ENCODE measurements around the gene PRKAR2B. TPM values are rescaled to one million over a fixed set of nuclear protein-coding genes. Genes with fewer than 3 reads are reported as not detected.

The PRKAR2B gene
- total RNA-seq, 2 donors from 2014 or later, result 10.6 to 44.2 TPM

- ATAC-seq (no peak), DNase-seq (no peak)
- intact Hi-C loops (cut with DNase I), result no loop called here
- WGBS, 2 donors, result 63 to 69% methylated on average over 2 of the region's 2 CpGs
- H3K4me3 ChIP-seq, result no peak overlapping the region
- no peaks in the 10 kb centered on the region for H3K36me3 ChIP-seq (replicated peaks in 1 of 2; ENCODE audit: insufficient read depth in 1 of 2, low read depth in 2 of 2)
- no peaks in the 10 kb centered on the region for H3K27me3 ChIP-seq
- TF ChIP-seq CTCF (IDR thresholded peaks at IDR 0.05), result no peak
- TF ChIP-seq POLR2A (IDR thresholded peaks at IDR 0.05), result no peak
- no peaks in the 10 kb centered on the region for H3K4me1 ChIP-seq
- H3K27ac ChIP-seq, result no peak overlapping the region
- no peaks in the 10 kb centered on the region for H3K9me3 ChIP-seq
These were observed 26.4 kb upstream of the PRKAR2B start for GRCh38 chr7:107017965-107018719.

GRCh38 chr7:107020400-107020799, 24.1 kb upstream of the PRKAR2B start:
- Histone ChIP-seq H3K4me1 (no peaks in the 10 kb centered on the region), H3K36me3 (replicated peaks in 1 of 2; ENCODE audit: insufficient read depth in 1 of 2, low read depth in 2 of 2) (no peaks in the 10 kb centered on the region), H3K9me3 (no peaks in the 10 kb centered on the region), H3K4me3 (no peak overlapping the region), H3K27me3 (no peaks in the 10 kb centered on the region), H3K27ac (no peak overlapping the region)
- intact Hi-C loops (cut with DNase I), result no loop called here
- no peak for DNase-seq
- no peak for TF ChIP-seq POLR2A (IDR thresholded peaks at IDR 0.05)
- TF ChIP-seq CTCF (IDR thresholded peaks at IDR 0.05), result no peak
- WGBS, 2 donors, result 73 to 79% methylated on average over 5 of the region's 5 CpGs
- no peak for ATAC-seq

GRCh38 chr7:107021600-107021999, 22.9 kb upstream of the PRKAR2B start:
- 81 to 87% methylated on average over 3 of the region's 3 CpGs for WGBS, 2 donors
- ATAC-seq (no peak), DNase-seq (no peak)
- Histone ChIP-seq H3K4me3 (no peak overlapping the region), H3K9me3 (no peaks in the 10 kb centered on the region), H3K27me3 (no peaks in the 10 kb centered on the region), H3K36me3 (replicated peaks in 1 of 2; ENCODE audit: insufficient read depth in 1 of 2, low read depth in 2 of 2) (no peaks in the 10 kb centered on the region), H3K27ac (no peak overlapping the region), H3K4me1 (no peaks in the 10 kb centered on the region)
- intact Hi-C loops (cut with DNase I), result no loop called here
- TF ChIP-seq POLR2A (IDR thresholded peaks at IDR 0.05), result no peak
- no peak for TF ChIP-seq CTCF (IDR thresholded peaks at IDR 0.05)

- no peak overlapping the region for H3K4me3 ChIP-seq
- no peak for TF ChIP-seq CTCF (IDR thresholded peaks at IDR 0.05)
- no peak for TF ChIP-seq POLR2A (IDR thresholded peaks at IDR 0.05)
- H3K27me3 ChIP-seq, result no peaks in the 10 kb centered on the region
- DNase-seq, result no peak
- no peaks in the 10 kb centered on the region for H3K9me3 ChIP-seq
- ATAC-seq, result no peak
- intact Hi-C loops (cut with DNase I), result no loop called here
- H3K4me1 ChIP-seq, result no peaks in the 10 kb centered on the region
- no peak overlapping the region for H3K27ac ChIP-seq
- no peaks in the 10 kb centered on the region for H3K36me3 ChIP-seq (replicated peaks in 1 of 2; ENCODE audit: insufficient read depth in 1 of 2, low read depth in 2 of 2)
These were observed 20.9 kb upstream of the PRKAR2B start for GRCh38 chr7:107023522-107024151.

GRCh38 chr7:107024906-107025305, 19.6 kb upstream of the PRKAR2B start:
- Histone ChIP-seq H3K4me1 (no peaks in the 10 kb centered on the region), H3K36me3 (replicated peaks in 1 of 2; ENCODE audit: insufficient read depth in 1 of 2, low read depth in 2 of 2) (no peaks in the 10 kb centered on the region), H3K27ac (no peak overlapping the region), H3K4me3 (no peak overlapping the region), H3K9me3 (no peaks in the 10 kb centered on the region), H3K27me3 (no peaks in the 10 kb centered on the region)
- TF ChIP-seq POLR2A (IDR thresholded peaks at IDR 0.05), result no peak
- TF ChIP-seq CTCF (IDR thresholded peaks at IDR 0.05), result no peak
- no peak for ATAC-seq
- intact Hi-C loops (cut with DNase I), result no loop called here
- 84% methylated on average over 2 of the region's 2 CpGs for WGBS, 2 donors
- DNase-seq, result no peak

Data from body of pancreas (tissue), 4 donors.